Renal cortex interstitium (tissue), 11 donors: Measurements from ENCODE around the gene ADISSP. TPM values are rescaled to one million over a fixed set of nuclear protein-coding genes. Genes with fewer than 3 reads are reported as not detected.

Experiments
- DNase-seq, 11 donors: peaks; one replicate each; pipeline ENCODE4 v3.0.0-alpha.2; 2013; ENCODE audit warnings: low read depth in 9 of 11, low spot score in 4 of 11; ENCODE audit errors: extremely low read depth in 1 of 11
- polyA plus RNA-seq, 3 donors: library from polyadenylated mRNA; unstranded; fragments of 120-200 nt; gene quantifications; one replicate each; pipeline ENCODE4 v1.2.1, GENCODE V29; 2013; ENCODE audit not compliant: insufficient read length in 3 of 3

ADISSP gene
- polyA plus RNA-seq, 3 donors = 17.4 to 28.4 (median 26.6) TPM

GRCh38 chr20:3710703-3711483, 56.7 kb downstream of the ADISSP start:
- DNase-seq = peak in 4 of 11 donors; percentile 43 to 58 (median 48)

- no peak for DNase-seq
These were observed 57.5 kb downstream of the ADISSP start for GRCh38 chr20:3710011-3710466.

- no peak for DNase-seq
These were observed 60.0 kb downstream of the ADISSP start for GRCh38 chr20:3707508-3707899.

- no peak for DNase-seq
These were observed 60.6 kb downstream of the ADISSP start for GRCh38 chr20:3706774-3707507.

- DNase-seq = no peak
These were observed 61.4 kb downstream of the ADISSP start for GRCh38 chr20:3705970-3706739.

GRCh38 chr20:3705491-3705969, 62.0 kb downstream of the ADISSP start:
- DNase-seq = no peak

GRCh38 chr20:3704087-3704486, 63.5 kb downstream of the ADISSP start:
- no peak for DNase-seq

Other genes starting within 250 kb of the ADISSP start
- under 1 TPM; 0.11 to 0.30 (median 0.14) TPM for gene GFRA4, start 104.4 kb downstream of the ADISSP start, polyA plus RNA-seq
- gene ADAM33, start 85.7 kb downstream of the ADISSP start, polyA plus RNA-seq = 10 to 100 TPM in 1 of 3 donors, 1 to 10 TPM in 2; 7.7 to 15.3 (median 9.7) TPM
- gene SIGLEC1, start 55.2 kb downstream of the ADISSP start, polyA plus RNA-seq = 1 to 10 TPM in 2 of 3 donors, under 1 TPM in 1; 0.61 to 1.8 (median 1.4) TPM
- gene HSPA12B, start 35.1 kb downstream of the ADISSP start, polyA plus RNA-seq = 10 to 100 TPM; 11.0 to 19.6 (median 15.6) TPM
- 1 to 10 TPM; 1.3 to 2.5 (median 2.0) TPM for gene SPEF1, start 13.7 kb upstream of the ADISSP start, polyA plus RNA-seq
- gene CENPB, start 19.0 kb upstream of the ADISSP start, polyA plus RNA-seq = 10 to 100 TPM; 33.6 to 49.5 (median 44.7) TPM
- 10 to 100 TPM; 35.4 to 40.3 (median 39.3) TPM for gene CDC25B, start 28.6 kb upstream of the ADISSP start, polyA plus RNA-seq
- gene AP5S1, start 52.8 kb upstream of the ADISSP start, polyA plus RNA-seq = 10 to 100 TPM in 1 of 3 donors, 1 to 10 TPM in 2; 8.0 to 11.8 (median 9.3) TPM
- gene MAVS, start 79.1 kb upstream of the ADISSP start, polyA plus RNA-seq = 10 to 100 TPM; 25.7 to 33.9 (median 27.5) TPM
- gene PANK2, start 121.6 kb upstream of the ADISSP start, polyA plus RNA-seq = 10 to 100 TPM; 32.8 to 38.6 (median 36.6) TPM
- gene RNF24, start 247.8 kb upstream of the ADISSP start, polyA plus RNA-seq = 10 to 100 TPM; 22.7 to 25.1 (median 22.7) TPM